COLO829 (cell line): Measurements from ENCODE around the gene EIF2B2.
"Not testable (repeated sequence)": the region's sequence is repeated elsewhere in the genome, so short reads cannot be mapped to it uniquely, and the experiment has no call there.

Source experiments
- DNase-seq: peaks from one replicate; pipeline ENCODE4 v3.0.0; 2012; ENCODE audit warnings: low spot score

EIF2B2 gene

DNA sequence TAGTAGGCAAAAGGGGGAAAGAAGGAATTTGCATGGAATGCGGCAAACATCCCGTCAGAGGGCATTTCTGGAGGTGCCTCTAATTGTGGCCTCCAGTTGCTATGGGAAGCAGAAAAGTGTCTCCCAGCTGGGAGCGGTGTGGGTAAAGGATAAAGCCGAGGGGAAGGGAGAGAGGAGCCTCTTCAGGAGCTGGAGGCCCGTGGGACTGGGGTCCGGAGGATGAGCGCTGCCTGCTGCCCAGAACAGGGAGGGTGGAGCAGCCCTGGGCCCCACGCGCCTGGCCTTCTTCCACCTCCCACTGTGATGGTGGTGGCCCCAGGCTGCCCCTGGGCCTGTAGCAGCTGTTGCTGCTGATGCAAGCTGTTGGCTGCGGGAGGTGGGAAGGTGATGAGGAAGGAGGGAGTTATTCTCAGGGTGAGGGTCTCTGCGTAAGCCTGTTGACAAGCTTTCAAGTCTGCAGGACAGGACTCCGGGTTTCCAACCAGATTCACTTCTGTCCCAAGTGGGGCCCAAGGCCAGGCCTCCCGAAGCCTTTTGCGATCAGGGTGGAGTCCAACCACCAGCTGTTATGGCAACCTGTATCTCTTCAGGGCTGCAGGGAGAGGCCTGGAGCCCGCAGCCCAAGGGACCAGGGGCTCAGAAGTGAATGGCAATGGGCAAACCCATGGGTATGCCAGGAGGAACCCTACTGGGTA, 28.2 kb upstream of the EIF2B2 start:
- DNase-seq: no peak

DNA sequence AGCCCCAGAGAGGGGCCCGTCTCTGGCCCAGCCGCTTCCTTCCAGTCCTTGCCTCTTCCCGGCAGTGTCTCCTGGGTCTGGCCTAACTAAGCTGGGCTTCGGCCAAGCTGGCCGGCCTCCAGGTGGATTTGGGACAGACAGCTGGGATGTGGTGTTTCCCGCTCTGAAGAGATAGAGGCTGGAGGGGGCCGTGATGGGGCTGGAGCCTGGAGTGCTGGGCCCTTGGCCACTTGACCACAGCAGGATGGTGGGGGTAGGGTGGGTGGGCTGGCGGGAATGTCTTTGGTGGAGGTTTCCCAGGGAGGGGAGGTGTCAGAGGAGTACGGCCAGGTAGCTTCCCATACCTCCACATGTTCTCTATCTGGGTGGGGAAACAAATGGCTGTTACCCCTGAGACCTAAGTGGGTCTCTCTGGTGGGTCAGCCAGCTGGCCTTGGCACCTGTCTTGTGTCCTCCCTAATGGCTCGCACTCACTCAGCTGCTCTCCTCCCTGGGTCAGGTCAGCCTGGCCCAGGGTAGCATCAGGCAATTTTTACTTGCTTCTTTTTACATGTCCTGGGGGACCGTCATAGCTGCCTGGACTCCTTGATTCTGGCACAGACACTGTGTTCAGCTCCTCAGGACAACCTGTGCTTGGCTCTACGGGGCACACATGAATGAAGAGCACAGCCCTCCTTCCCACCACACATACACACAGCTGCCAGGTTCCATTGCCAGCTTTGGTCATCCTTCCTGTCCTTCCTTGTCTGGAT, 27.5 kb upstream of the EIF2B2 start:
- no peak for DNase-seq

- no peak for DNase-seq
Measured at GRCh38 chr14:74976264-74977113, 26.2 kb upstream of the EIF2B2 start.

DNA sequence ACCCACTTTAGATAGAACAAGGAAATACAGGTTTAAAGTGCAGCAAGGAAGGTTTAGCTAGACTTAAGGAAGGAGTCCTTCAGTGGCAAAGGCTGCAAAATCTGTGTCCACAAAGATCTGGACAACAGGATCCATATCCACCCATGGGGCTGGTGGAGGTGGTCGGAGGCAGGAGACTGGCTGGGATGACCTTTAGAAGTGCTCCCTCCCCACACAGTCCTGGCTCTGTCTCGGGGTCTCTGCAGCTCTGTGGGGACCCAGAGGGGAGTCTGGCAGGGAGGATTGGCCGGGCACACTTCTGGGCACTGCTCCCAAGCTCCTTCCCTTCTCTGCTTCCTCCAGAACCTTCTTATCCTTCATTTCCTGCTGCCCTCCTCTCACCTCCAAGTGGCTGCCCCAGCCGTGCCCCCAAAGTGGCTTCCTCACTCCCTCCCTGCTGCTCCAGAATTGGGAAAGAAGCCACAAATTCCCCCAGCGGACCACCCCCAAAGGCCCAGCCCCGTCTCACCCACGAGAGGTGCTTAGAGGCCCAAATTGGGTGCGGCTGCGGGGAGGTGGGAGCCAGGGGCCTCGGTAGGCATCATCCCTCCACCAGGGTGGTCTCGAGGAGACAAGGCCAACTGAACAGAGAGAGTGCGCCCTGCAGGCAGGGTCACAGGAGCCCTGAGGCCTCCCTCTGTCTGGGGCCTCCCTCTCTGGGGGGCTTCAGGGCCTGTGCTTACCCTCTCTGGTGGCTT, 25.4 kb upstream of the EIF2B2 start:
- DNase-seq: no peak

DNA sequence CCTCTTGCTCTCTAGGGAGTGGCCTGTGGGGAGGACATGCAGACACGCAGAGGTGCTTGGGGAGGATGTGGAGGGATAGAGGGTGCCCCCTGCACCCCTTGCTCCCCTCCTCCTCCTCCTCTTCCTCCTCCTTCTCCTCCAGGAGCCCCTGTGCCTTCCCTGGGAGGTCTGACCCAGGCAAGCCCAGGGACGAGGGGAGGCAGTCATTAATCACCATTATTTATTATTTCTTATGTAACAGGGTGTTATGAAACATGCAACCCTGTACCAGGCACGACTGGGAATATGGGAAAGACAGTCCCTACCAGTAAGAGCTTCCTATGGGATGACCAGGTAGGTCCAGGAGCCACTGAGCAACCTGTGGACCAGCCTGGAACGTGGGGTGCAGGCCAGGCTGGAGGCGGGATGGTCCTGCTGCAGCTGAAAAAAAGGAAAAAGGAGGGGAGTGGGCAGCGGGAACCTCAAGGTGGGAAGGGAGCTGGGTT, 24.8 kb upstream of the EIF2B2 start:
- no peak for DNase-seq

GRCh38 chr14:74978416-74978947, 24.2 kb upstream of the EIF2B2 start:
- no peak for DNase-seq

- DNase-seq: no peak
Measured at GRCh38 chr14:74979029-74979428, 23.7 kb upstream of the EIF2B2 start.

- DNase-seq: no peak
Measured at GRCh38 chr14:74979442-74980397, 23.0 kb upstream of the EIF2B2 start.

- no peak for DNase-seq
Measured at GRCh38 chr14:74980398-74980730, 22.4 kb upstream of the EIF2B2 start.

GRCh38 chr14:74980731-74981461, 21.8 kb upstream of the EIF2B2 start:
- no peak for DNase-seq

DNA sequence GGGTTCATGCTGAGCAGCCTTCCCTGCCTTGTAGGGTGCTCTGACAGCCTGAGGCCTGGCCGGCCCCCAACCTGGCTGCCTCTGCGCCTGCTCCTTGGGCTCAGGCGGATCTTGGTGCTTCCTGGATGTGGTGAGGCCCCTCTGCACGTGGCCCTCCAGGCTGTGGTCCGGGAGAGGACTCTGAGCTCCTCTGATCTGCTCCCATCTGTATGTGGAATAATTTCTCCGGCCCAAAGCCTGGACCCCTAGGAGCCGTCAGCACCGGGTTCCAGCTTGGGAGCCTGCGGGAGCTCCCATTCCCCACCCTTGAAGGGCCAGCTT, 21.3 kb upstream of the EIF2B2 start:
- no peak for DNase-seq

DNA sequence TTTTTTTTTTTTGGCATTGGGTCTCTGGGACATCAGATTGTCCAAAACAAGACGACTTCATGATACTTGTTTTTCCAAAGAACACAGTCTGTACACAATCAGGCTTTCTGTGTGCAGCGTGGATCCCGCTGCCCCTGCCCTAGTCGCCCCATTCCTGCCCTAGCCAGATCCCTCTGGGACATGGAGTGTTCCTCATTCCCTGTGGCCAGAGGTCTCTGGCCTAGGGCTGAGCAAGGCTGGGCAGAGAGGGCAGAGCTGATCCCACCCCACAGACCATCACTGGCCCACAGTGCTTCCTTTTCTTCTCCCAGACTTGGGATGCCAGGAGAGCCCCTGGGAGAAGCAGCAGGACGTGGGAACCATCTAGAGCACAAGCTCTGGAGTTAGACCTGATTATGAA, 20.9 kb upstream of the EIF2B2 start:
- DNase-seq: no peak

DNA sequence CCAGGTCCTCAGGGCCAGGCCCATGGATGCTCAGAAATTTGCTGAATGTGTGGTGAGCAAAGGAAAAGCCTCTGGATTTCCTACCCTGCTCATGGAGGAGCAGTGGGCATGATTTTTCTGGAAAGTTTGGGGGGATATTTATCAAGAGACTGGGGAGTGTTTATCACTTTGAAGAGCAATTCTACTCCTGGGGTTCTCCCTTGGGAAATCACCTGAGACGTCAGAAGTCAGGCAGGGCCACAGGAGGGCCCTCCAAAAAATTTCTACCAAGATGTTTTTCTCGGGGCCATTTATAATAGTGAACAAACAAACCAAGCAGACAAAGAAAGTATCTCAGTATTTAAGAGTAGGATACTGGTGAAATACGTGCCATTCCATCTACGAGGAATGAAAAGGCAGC, 20.1 kb upstream of the EIF2B2 start:
- DNase-seq: no peak

DNA sequence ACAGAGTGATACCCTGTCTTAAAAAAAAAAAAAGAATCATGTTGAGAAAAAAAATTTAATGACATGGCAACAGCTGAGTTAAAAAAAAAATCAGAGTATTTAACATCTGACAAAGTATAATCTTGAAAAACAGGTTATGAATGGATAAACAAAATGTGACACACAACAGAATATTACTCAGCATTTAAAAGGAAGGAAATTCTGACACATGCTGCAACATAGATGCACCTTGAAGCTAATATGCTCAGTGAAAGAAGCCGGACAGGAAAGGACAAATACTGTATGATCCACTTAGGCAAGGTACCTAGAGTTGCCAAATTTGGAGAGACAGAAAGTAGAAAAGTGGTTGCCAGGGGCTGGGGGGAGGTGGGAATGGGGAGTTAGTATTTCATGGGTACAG, 19.4 kb upstream of the EIF2B2 start:
- no peak for DNase-seq

- no peak for DNase-seq
Measured at GRCh38 chr14:74984236-74985027, 18.3 kb upstream of the EIF2B2 start.

DNA sequence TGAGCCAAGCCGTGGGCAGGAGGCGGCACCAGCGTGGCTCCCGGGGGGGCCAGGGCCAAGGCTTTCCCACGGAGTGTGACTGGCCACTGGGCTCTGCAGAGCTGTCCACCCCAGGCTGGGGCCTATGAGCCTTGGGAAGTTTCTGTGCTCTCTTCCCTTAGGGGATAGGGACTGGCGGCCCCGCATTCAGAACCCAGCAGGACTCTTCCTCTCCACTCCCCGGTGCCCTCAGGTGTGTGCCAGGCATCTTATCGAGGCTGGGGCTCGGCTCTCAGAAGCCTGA, 17.8 kb upstream of the EIF2B2 start:
- DNase-seq: no peak

- DNase-seq: no peak
Measured at GRCh38 chr14:74985806-74986205, 16.9 kb upstream of the EIF2B2 start.

GRCh38 chr14:74988131-74988530, 14.6 kb upstream of the EIF2B2 start:
- DNase-seq: peak; percentile 32

- no peak for DNase-seq
Measured at GRCh38 chr14:74988993-74989392, 13.7 kb upstream of the EIF2B2 start.

DNA sequence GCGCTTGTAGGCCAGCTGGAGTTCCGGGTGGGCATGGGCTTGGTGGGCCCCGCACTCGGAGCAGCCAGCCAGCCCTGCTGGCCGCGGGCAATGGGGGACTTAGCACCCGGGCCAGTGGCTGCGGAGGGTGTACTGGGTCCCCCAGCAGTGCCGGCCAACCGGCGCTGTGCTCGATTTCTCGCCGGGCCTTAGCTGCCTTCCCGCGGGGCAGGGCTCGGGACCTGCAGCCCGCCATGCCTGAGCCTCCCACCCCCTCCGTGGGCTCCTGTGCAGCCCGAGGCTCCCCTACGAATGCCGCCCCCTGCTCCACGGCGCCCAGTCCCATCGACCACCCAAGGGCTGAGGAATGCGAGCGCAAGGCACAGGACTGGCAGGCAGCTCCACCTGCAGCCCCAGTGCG, 8.5 kb upstream of the EIF2B2 start:
- not testable (repeated sequence) for DNase-seq
